H1 (cell line): ENCODE data around the gene GRIA3. TPM values are rescaled to one million over a fixed set of nuclear protein-coding genes. Genes with fewer than 3 reads are reported as not detected.

ENCODE experiments used
- CTCF ChIA-PET: fragments of 300-600 bp; sonication (Branson Sonifier 250); formaldehyde crosslinking; loops from one replicate; lab custom pipeline; 2021; ENCODE audit not compliant: partially characterized antibody; lab: Charles Lee
- POLR2A ChIA-PET: fragments of 300-600 bp; sonication (Branson Sonifier 250); formaldehyde crosslinking; loops from one replicate; lab custom pipeline; 2021; ENCODE audit warnings: inconsistent platforms; ENCODE audit not compliant: partially characterized antibody; lab: Charles Lee
- DNase-seq, 2 experiments: peaks; one replicate each; pipeline versions ENCODE4 v3.0.0 to v3.0.0-alpha.2; 2010 to 2022; ENCODE audit warnings: low spot score in 2 of 2, low read depth in 1 of 2, mixed read lengths in 1 of 2
- FAIRE-seq: peaks from 2 replicates; lab custom pipeline; 2011; peaks lifted over from hg19 to GRCh38; lab: Jason Lieb, UNC
- H2AFZ ChIP-seq: 2 replicates; pipeline ENCODE4 v1.8.1; 2012; ENCODE audit warnings: low read length, inconsistent platforms
- H2AK5ac ChIP-seq: 2 replicates; pipeline ENCODE4 v1.6.1; 2013; ENCODE audit warnings: low read depth, low read length
- H2BK120ac ChIP-seq: replicated peaks from 2 replicates; pipeline ENCODE3; 2013; ENCODE audit warnings: low read depth, low read length, inconsistent platforms
- H2BK12ac ChIP-seq: 2 replicates; pipeline ENCODE4 v1.6.1; 2013; ENCODE audit warnings: low read depth, low read length
- H2BK15ac ChIP-seq: 2 replicates; pipeline ENCODE4 v1.6.1; 2013; ENCODE audit warnings: low read length
- H2BK20ac ChIP-seq: 2 replicates; pipeline ENCODE4 v1.6.1; 2013; ENCODE audit warnings: low read length
- H2BK5ac ChIP-seq: 2 replicates; pipeline ENCODE4 v1.6.1; 2013; ENCODE audit warnings: low read depth, low read length
- H3K14ac ChIP-seq: 2 replicates; pipeline ENCODE4 v1.6.1; 2013; ENCODE audit warnings: inconsistent platforms; ENCODE audit not compliant: insufficient read length
- H3K18ac ChIP-seq: 2 replicates; pipeline ENCODE4 v1.6.1; 2013; ENCODE audit warnings: low read length; ENCODE audit errors: extremely low read depth
- H3K23ac ChIP-seq: 2 replicates; pipeline ENCODE4 v1.6.1; 2013; ENCODE audit warnings: inconsistent platforms; ENCODE audit not compliant: insufficient read length
- H3K23me2 ChIP-seq: 2 replicates; pipeline ENCODE4 v1.6.1; 2013; ENCODE audit warnings: low read depth, low read length
- H3K27ac ChIP-seq: 2 replicates; pipeline ENCODE4 v1.6.1; 2011; ENCODE audit warnings: low read depth, low read length, inconsistent platforms
- H3K27me3 ChIP-seq, 4 experiments: replicated peaks in 1 of 4; 1 replicate in 1 of 4; 2 replicates in 3 of 4; pipeline versions ENCODE4 v1.6.1 to v1.8.1; 2011 to 2013; ENCODE audit warnings: low read length in 3 of 4, mild to moderate bottlenecking in 3 of 4, inconsistent platforms in 2 of 4, mixed read lengths in 2 of 4, moderate library complexity in 1 of 4; ENCODE audit not compliant: control insufficient read depth in 3 of 4, insufficient read depth in 3 of 4; ENCODE audit errors: extremely low read depth in 1 of 4
- H3K36me3 ChIP-seq, 4 experiments: 2 replicates each; pipeline versions ENCODE4 v1.6.1 to v1.8.1; 2011 to 2013; ENCODE audit warnings: mild to moderate bottlenecking in 4 of 4, low read length in 3 of 4, moderate library complexity in 2 of 4, control low read depth in 1 of 4, inconsistent platforms in 1 of 4; ENCODE audit not compliant: insufficient read depth in 4 of 4, control insufficient read depth in 2 of 4
- H3K4ac ChIP-seq: replicated peaks from 2 replicates; pipeline ENCODE3; 2013; ENCODE audit warnings: low read length, low read depth, mixed read lengths, inconsistent platforms; ENCODE audit not compliant: insufficient read length
- H3K4me1 ChIP-seq, 4 experiments: replicated peaks in 1 of 4; 1 replicate in 1 of 4; 2 replicates in 3 of 4; pipeline versions ENCODE4 v1.6.1 to v1.8.1; 2011 to 2013; ENCODE audit warnings: low read length in 3 of 4, inconsistent platforms in 2 of 4, mixed read lengths in 1 of 4; ENCODE audit not compliant: insufficient read depth in 4 of 4, control insufficient read depth in 3 of 4
- H3K4me2 ChIP-seq, 2 experiments: 2 replicates each; pipeline versions ENCODE4 v1.6.1 to v1.8.1; 2011 to 2013; ENCODE audit warnings: low read depth in 2 of 2, low read length in 2 of 2, control low read depth in 1 of 2, inconsistent platforms in 1 of 2, mild to moderate bottlenecking in 1 of 2; ENCODE audit not compliant: insufficient read depth in 1 of 2
- H3K4me3 ChIP-seq, 4 experiments: fragments of 200-600, 300-600 bp in 1 of 4; sonication (generic), shearing (Covaris generic), sonication (Bioruptor Twin) in 1 of 4; 2 replicates each; pipeline versions ENCODE4 v1.5.1 to v1.8.1; 2011 to 2016; ENCODE audit warnings: low read length in 4 of 4, low read depth in 3 of 4, control low read depth in 2 of 4, inconsistent platforms in 2 of 4, mild to moderate bottlenecking in 2 of 4, mixed read lengths in 1 of 4, moderate library complexity in 1 of 4; ENCODE audit not compliant: insufficient read depth in 2 of 4; ENCODE audit errors: extremely low read depth in 1 of 4
- H3K56ac ChIP-seq: replicated peaks from 2 replicates; pipeline ENCODE3; 2013; ENCODE audit warnings: low read depth, mild to moderate bottlenecking, mixed read lengths, low read length, inconsistent platforms; ENCODE audit not compliant: insufficient read length
- H3K79me1 ChIP-seq: 2 replicates; pipeline ENCODE4 v1.6.1; 2013; ENCODE audit warnings: low read depth, low read length, control low read depth
- H3K79me2 ChIP-seq, 2 experiments: 2 replicates each; pipeline versions ENCODE4 v1.6.1 to v1.8.1; 2012 to 2013; ENCODE audit warnings: low read length in 2 of 2, mild to moderate bottlenecking in 2 of 2, inconsistent platforms in 1 of 2; ENCODE audit not compliant: insufficient read depth in 2 of 2, control insufficient read depth in 1 of 2
- H3K9ac ChIP-seq, 4 experiments: replicated peaks in 1 of 4; 1 replicate in 1 of 4; 2 replicates in 3 of 4; pipeline versions ENCODE4 v1.6.1 to v1.8.1; 2011 to 2013; ENCODE audit warnings: low read depth in 3 of 4, low read length in 3 of 4, control low read depth in 2 of 4, mild to moderate bottlenecking in 2 of 4, moderate library complexity in 2 of 4, inconsistent platforms in 1 of 4; ENCODE audit errors: extremely low read depth in 1 of 4
- H3K9me3 ChIP-seq, 2 experiments: 2 replicates each; pipeline versions ENCODE4 v1.6.1 to v1.8.1; 2012 to 2013; ENCODE audit warnings: mild to moderate bottlenecking in 2 of 2, moderate library complexity in 2 of 2, control low read depth in 1 of 2, inconsistent platforms in 1 of 2, low read depth in 1 of 2, low read length in 1 of 2, mixed read lengths in 1 of 2; ENCODE audit not compliant: insufficient read depth in 2 of 2
- H4K20me1 ChIP-seq, 2 experiments: replicated peaks in 1 of 2; 2 replicates each; pipeline versions ENCODE3 to v1.8.1; 2011 to 2013; ENCODE audit warnings: inconsistent platforms in 2 of 2, low read length in 2 of 2, mild to moderate bottlenecking in 1 of 2; ENCODE audit not compliant: insufficient read depth in 2 of 2, control insufficient read depth in 1 of 2
- H4K5ac ChIP-seq: 2 replicates; pipeline ENCODE4 v1.6.1; 2013; ENCODE audit warnings: low read length, low read depth, mixed read lengths, inconsistent platforms; ENCODE audit not compliant: insufficient read length
- H4K8ac ChIP-seq: 2 replicates; pipeline ENCODE4 v1.8.0; 2013; ENCODE audit warnings: mild to moderate bottlenecking, moderate library complexity, low read length, inconsistent platforms; ENCODE audit not compliant: insufficient read depth; ENCODE audit errors: extremely low read depth
- H4K91ac ChIP-seq: replicated peaks from 2 replicates; pipeline ENCODE3; 2013; ENCODE audit warnings: low read length, mixed read lengths, inconsistent platforms; ENCODE audit not compliant: insufficient read length
- BACH1 ChIP-seq: IDR thresholded peaks from 2 replicates; pipeline ENCODE4 v1.6.1; 2012; ENCODE audit warnings: low read length, improper control_type of control experiment
- BCL11A ChIP-seq, 2 experiments: IDR thresholded peaks; one replicate each; pipeline ENCODE4 v1.6.1; 2011; ENCODE audit warnings: low read depth in 2 of 2, low read length in 2 of 2, mild to moderate bottlenecking in 2 of 2
- CHD1 ChIP-seq: IDR thresholded peaks from 2 replicates; pipeline ENCODE4 v1.6.1; 2012; ENCODE audit warnings: low read depth, low read length, improper control_type of control experiment
- E2F6 ChIP-seq: IDR thresholded peaks from 2 replicates; pipeline ENCODE4 v1.6.1; 2012; ENCODE audit warnings: inconsistent platforms
- EGR1 ChIP-seq: IDR thresholded peaks from 2 replicates; pipeline ENCODE4 v1.6.1; 2011; ENCODE audit warnings: low read depth, low read length, borderline replicate concordance
- PHF8 ChIP-seq: fragments of 200-600 bp; sonication (generic); conservative IDR thresholded peaks from 2 replicates; pipeline ENCODE4 v1.7.1; 2012; ENCODE audit warnings: low read depth, mild to moderate bottlenecking, inconsistent platforms, low read length, moderate library complexity
- POLR2AphosphoS5 ChIP-seq: IDR thresholded peaks from 2 replicates; pipeline ENCODE4 v1.6.1; 2011; ENCODE audit warnings: low read depth, low read length
- SIN3A ChIP-seq, 2 experiments: IDR thresholded peaks in 1 of 2; conservative IDR thresholded peaks in 1 of 2; 2 replicates each; pipeline ENCODE4 v1.6.1; 2011 to 2012; ENCODE audit warnings: low read length in 2 of 2, improper control_type of control experiment in 1 of 2, low read depth in 1 of 2, mild to moderate bottlenecking in 1 of 2
- SP4 ChIP-seq: IDR thresholded peaks from 2 replicates; pipeline ENCODE4 v1.6.1; 2012; ENCODE audit warnings: low read length, inconsistent platforms
- SRF ChIP-seq: IDR thresholded peaks from 2 replicates; pipeline ENCODE4 v1.6.1; 2011; ENCODE audit warnings: mild to moderate bottlenecking, low read depth, low read length, moderate library complexity
- TAF7 ChIP-seq: optimal IDR thresholded peaks from 2 replicates; pipeline ENCODE3; 2011; ENCODE audit warnings: low read depth, mild to moderate bottlenecking, inconsistent platforms, low read length, moderate library complexity, borderline replicate concordance
- WGBS, 2 experiments: shearing (Covaris generic) in 1 of 2; methylation state at CpG; one replicate each; pipeline versions ENCODE4 v1.1.6 to v1.1.7; 2013 to 2015; ENCODE audit warnings: low lambda C conversion rate in 2 of 2, mixed read lengths in 2 of 2, inconsistent platforms in 1 of 2, low coverage in 1 of 2, missing lambda C conversion rate in 1 of 2; ENCODE audit not compliant: insufficient replicate concordance in 2 of 2, insufficient coverage in 1 of 2, insufficient read length in 1 of 2; ENCODE audit errors: extremely low coverage in 1 of 2, missing lambda C conversion rate in 1 of 2; 5-methylcytosine and 5-hydroxymethylcytosine counted together
- polyA plus RNA-seq, 7 experiments: library from polyadenylated mRNA; depleted of rRNA in 3 of 7; stranded (reverse) in 5 of 7; unstranded in 2 of 7; fragments of >200 nt in 5 of 7; fragments of 200-250 nt in 2 of 7; gene quantifications; 1 replicate in 5 of 7; 2 replicates in 1 of 7; 4 replicates in 1 of 7; pipeline versions ENCODE4 v1.2.1 to v1.2.3, GENCODE V29; 2011 to 2013; ENCODE audit warnings: missing spikeins in 2 of 7, mixed read lengths in 2 of 7
- total RNA-seq: library from RNA; stranded (reverse); fragmentation: NEBNext Ultra II Directional; extraction: Animal tissue kit (Norgen Biotek cat#: 25700); gene quantifications from 2 replicates; pipeline ENCODE4 v1.2.1, GENCODE V29; 2021

Gene GRIA3
- total and polyA plus RNA-seq, 2 of the 8 experiments (the other 6 are each of a cell fraction or from before 2014, with no cell fraction given): 2.6 to 3.0 TPM

GRCh38 chrX:123392921-123393320 lies 208.8 kb downstream of the GRIA3 start:
- H3K79me1 ChIP-seq: no peaks in the 10 kb centered on the region
- H3K4me1 ChIP-seq: no peaks in the 10 kb centered on the region
- FAIRE-seq (no peak), DNase-seq (no peak)
- no peaks in the 10 kb centered on the region for H4K20me1 ChIP-seq
- H2BK12ac ChIP-seq: no peak overlapping the region
- H3K27ac ChIP-seq: no peak overlapping the region
- no peak overlapping the region for H3K4me3 ChIP-seq
- H2BK15ac ChIP-seq: no peak overlapping the region
- no peak overlapping the region for H2BK120ac ChIP-seq
- no peak overlapping the region for H3K56ac ChIP-seq
- H3K9me3 ChIP-seq: no peaks in the 10 kb centered on the region
- H3K18ac ChIP-seq: no peak overlapping the region
- no peak overlapping the region for H3K14ac ChIP-seq
- ChIA-PET CTCF (no interaction called here), POLR2A (no interaction called here)
- no peaks in the 10 kb centered on the region for H3K79me2 ChIP-seq
- H3K23ac ChIP-seq: no peak overlapping the region
- H4K91ac ChIP-seq: no peak overlapping the region
- no peak overlapping the region for H4K8ac ChIP-seq
- H3K9ac ChIP-seq: no peak overlapping the region
- no peak overlapping the region for H2AK5ac ChIP-seq
- H3K36me3 ChIP-seq: no peaks in the 10 kb centered on the region
- no peak overlapping the region for H3K4ac ChIP-seq
- TF ChIP-seq CHD1: no peak
- no peak for TF ChIP-seq TAF7
- no peak for TF ChIP-seq SRF
- no peak for TF ChIP-seq POLR2AphosphoS5
- no peak for TF ChIP-seq EGR1
- TF ChIP-seq PHF8: no peak
- no peak for TF ChIP-seq SIN3A (conservative IDR thresholded peaks at IDR 0.05 in 1 of 2, IDR thresholded peaks at IDR 0.05 in 1 of 2; ENCODE audit: low read depth in 1 of 2, low read length in 2 of 2)
- no peak for TF ChIP-seq E2F6
- no peak for TF ChIP-seq BACH1
- no peak for TF ChIP-seq SP4
- no peak for TF ChIP-seq BCL11A (IDR thresholded peaks at IDR 0.05; ENCODE audit: low read depth in 2 of 2, low read length in 2 of 2)
- no peak overlapping the region for H2BK20ac ChIP-seq
- no peak overlapping the region for H3K4me2 ChIP-seq
- H2AFZ ChIP-seq: no peak overlapping the region
- no peaks in the 10 kb centered on the region for H3K23me2 ChIP-seq
- no peak overlapping the region for H4K5ac ChIP-seq
- 100% methylated on average over 1 of the region's 1 CpG; no CpG with 5 or more reads in 1 of the 2 experiments for WGBS, 2 experiments
- H2BK5ac ChIP-seq: no peak overlapping the region
- no peaks in the 10 kb centered on the region for H3K27me3 ChIP-seq
